Subcutaneous adipose tissue (tissue), 4 donors: ENCODE measurements around the gene EFHC2. TPM values are rescaled to one million over a fixed set of nuclear protein-coding genes. Genes with fewer than 3 reads are reported as not detected.

Source experiments
- CTCF ChIP-seq: fragments of 450-650 bp; IDR thresholded peaks from one replicate; pipeline ENCODE4 v1.5.1; 2016; ENCODE audit warnings: low read depth, mild to moderate bottlenecking, control low read depth, antibody characterized with exemption, moderate library complexity
- total RNA-seq, 4 donors: library from RNA; depleted of rRNA; stranded (reverse); fragments of >200 nt; gene quantifications; one replicate each; pipeline ENCODE4 v1.1.0, GENCODE V29; 2016

The EFHC2 gene
- total RNA-seq, 4 donors from 2014 or later = 0.51 to 0.88 TPM; not detected in 2

DNA sequence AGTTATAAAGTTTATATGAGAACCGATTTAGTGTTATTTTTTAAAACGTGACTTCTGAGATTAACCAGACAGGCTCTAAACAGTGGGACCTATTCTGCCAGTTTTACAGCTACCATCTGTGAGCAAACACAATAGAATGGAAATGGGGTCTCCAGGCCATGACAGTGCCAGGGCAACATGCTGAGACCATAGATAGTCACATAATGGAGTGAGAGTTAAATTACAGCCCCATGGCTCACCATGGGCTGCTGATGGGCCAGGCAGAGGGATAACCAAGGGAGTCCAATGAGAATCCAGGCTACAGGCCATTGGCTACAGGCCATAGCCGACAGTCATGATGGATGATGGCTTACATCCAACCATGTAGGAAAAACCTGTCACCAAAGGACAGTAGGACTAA, 186.7 kb downstream of the EFHC2 start:
- no peak for TF ChIP-seq CTCF

- TF ChIP-seq CTCF = no peak
Measured at GRCh38 chrX:44155126-44155525, 188.3 kb downstream of the EFHC2 start.

- no peak for TF ChIP-seq CTCF
Measured at GRCh38 chrX:44152852-44153251, 190.6 kb downstream of the EFHC2 start.

DNA sequence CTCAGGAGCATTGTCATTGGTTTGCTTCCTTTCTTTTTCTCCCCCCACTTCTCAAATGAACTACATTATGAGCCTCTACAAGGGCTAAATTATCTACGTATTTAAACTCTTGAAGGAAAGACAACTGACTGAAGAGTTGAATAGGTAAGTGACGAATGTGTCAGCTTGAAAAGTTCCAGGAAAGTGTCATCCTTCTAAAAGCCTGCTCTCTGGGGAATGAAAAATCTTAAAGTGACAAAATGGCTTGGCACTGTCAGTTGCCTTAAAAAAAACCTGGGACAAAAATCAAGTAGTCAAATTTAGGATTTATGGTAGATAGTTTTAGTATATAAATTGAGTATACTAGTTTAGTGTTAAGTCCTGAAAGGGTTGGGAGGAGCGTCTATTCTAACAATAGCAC, 196.3 kb downstream of the EFHC2 start:
- no peak for TF ChIP-seq CTCF

DNA sequence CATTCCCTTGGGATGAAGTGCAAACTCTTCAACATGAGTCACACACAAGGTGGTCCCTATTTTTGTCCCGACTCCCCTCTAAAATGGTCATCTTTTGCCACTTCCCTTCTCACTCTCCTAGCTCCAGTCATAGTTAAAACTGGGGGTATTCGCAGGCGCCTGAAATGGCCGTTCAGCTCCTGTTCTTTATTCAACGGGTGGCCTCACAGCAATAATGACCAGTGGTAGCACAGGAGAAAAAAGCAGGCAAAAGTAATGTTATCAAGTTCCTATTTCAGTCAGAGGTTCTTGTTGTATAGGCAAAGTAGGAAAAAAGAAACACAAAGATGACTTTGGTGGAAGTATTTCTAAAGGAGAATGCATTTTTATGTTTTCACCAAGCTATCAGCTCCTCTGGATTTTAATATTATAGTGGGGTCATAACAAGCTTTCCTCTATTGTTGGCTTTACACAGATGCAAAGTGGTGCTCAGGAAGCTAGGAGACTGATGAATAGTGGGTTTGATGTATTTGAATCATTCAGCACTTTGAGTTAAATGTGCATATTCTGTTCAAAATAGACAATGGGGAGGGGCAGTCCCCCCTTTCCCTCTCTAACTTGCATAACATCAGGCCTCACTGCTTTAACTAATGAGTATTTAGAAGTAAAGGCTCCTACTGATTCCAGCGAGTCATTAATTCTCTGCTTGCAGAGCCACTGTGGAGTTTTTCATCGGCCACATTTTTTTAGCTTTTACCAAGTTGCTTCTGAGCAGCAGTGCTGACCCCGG, 199.1 kb downstream of the EFHC2 start:
- no peak for TF ChIP-seq CTCF

GRCh38 chrX:44143061-44143602, 200.3 kb downstream of the EFHC2 start:
- TF ChIP-seq CTCF = no peak

GRCh38 chrX:44130189-44130588, 213.3 kb downstream of the EFHC2 start:
- TF ChIP-seq CTCF = no peak
